Duodenal mucosa (tissue), 2 donors: ENCODE data around the gene TMEM117.

Experiments
- H3K27ac ChIP-seq: one replicate; pipeline ENCODE4 v1.7.0; 2013; ENCODE audit warnings: low read depth, low read length
- H3K27me3 ChIP-seq, 2 donors: one replicate each; pipeline ENCODE4 v1.7.0; 2013; ENCODE audit warnings: low read length in 2 of 2, control low read depth in 1 of 2; ENCODE audit not compliant: insufficient read depth in 2 of 2, control insufficient read depth in 1 of 2
- H3K36me3 ChIP-seq, 2 donors: one replicate each; pipeline ENCODE4 v1.7.0; 2013; ENCODE audit warnings: low read length in 2 of 2, control low read depth in 1 of 2; ENCODE audit not compliant: insufficient read depth in 2 of 2, control insufficient read depth in 1 of 2
- H3K4me1 ChIP-seq, 2 donors: one replicate each; pipeline ENCODE4 v1.7.0; 2013; ENCODE audit warnings: low read length in 2 of 2, control low read depth in 1 of 2; ENCODE audit not compliant: insufficient read depth in 2 of 2, control insufficient read depth in 1 of 2
- H3K4me3 ChIP-seq, 2 donors: one replicate each; pipeline ENCODE4 v1.7.0; 2013; ENCODE audit warnings: low read length in 2 of 2, low read depth in 1 of 2
- H3K9ac ChIP-seq, 2 donors: one replicate each; pipeline ENCODE4 v1.7.0; 2013; ENCODE audit warnings: low read length in 2 of 2, low read depth in 1 of 2
- H3K9me3 ChIP-seq, 2 donors: one replicate each; pipeline ENCODE4 v1.7.0; 2013; ENCODE audit warnings: low read length in 2 of 2, control low read depth in 1 of 2; ENCODE audit not compliant: control insufficient read depth in 1 of 2

The TMEM117 gene

DNA sequence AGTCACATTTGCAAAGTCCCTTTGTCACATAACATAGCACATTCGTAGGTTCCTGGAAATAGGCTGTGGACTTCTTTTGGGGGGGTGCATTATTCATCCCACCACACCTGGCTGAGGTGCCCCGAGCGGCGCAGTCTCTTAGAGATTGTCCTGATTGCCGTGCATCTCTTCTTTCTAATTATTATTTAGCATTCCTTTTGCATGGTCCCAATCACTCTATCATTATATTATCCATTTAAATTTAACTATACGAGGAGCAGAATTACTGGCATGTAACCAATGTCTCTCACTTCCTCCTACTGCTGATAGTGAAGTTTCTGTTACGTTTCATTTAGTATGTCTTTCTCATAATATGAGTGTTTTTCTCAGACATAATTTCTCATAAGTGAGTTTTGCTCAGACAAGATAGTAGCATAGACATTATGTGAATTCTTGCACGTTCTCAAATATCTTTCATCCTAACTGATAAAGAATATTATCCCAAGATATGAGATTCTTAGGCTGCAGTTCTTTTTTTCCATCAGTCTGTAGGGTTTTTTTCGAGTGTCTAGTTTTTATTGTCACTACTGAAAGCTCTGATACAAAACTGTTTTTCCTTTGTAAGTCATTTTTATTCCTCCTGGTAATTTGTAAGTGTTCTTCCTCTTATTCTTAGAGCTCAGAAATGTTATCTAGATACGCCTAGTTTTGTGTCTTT is 595.9 kb downstream of the TMEM117 start:
- no peaks in the 10 kb centered on the region for H3K27me3 ChIP-seq
- no peaks in the 10 kb centered on the region for H3K36me3 ChIP-seq
- H3K4me1 ChIP-seq: no peaks in the 10 kb centered on the region
- no peak overlapping the region for H3K4me3 ChIP-seq
- H3K9me3 ChIP-seq: no peaks in the 10 kb centered on the region
- H3K27ac ChIP-seq: no peak overlapping the region
- no peak overlapping the region for H3K9ac ChIP-seq

DNA sequence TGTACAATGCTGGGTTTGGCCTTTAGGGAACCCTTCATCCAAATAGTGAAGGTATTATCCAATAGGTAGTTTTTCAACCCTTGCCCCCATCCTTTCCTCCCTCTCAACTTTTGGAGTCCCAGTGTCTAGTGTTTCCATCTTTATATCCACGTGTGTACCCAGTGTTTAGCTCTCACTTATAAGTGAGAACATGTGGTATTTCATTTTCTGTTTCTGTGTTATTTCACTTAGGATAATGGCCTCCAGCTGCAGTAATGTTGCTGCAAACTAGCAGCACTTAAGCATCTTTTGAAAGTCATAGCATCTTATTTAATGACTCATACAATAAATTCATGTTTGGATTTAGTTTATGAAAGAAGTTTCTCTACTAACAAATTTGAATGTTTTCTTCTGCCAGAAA is 597.8 kb downstream of the TMEM117 start:
- Histone ChIP-seq H3K9me3 (no peaks in the 10 kb centered on the region), H3K4me3 (no peak overlapping the region), H3K4me1 (no peaks in the 10 kb centered on the region), H3K36me3 (no peaks in the 10 kb centered on the region), H3K9ac (no peak overlapping the region), H3K27me3 (no peaks in the 10 kb centered on the region), H3K27ac (no peak overlapping the region)

DNA sequence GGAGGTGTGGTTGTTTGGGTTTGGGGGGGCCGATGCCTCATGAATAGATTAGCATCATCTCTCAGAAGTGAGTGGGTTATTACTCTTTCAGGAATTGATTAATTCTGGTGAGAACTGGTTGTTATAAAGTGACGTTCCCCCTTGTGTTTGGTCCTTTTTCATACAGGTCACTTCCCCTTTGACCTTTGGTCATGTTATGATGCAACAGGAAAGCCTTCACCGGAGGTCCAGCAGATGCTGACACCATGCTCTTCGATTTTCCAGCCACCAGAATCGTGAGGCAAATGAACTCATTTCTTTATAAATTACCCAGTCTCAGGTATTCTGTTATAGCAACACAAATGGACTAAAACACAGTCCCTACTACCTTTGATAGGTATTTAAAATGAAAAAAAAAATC is 600.9 kb downstream of the TMEM117 start:
- H3K27ac ChIP-seq: no peak overlapping the region
- no peaks in the 10 kb centered on the region for H3K4me1 ChIP-seq
- H3K27me3 ChIP-seq: no peaks in the 10 kb centered on the region
- no peaks in the 10 kb centered on the region for H3K36me3 ChIP-seq
- H3K9ac ChIP-seq: no peak overlapping the region
- no peaks in the 10 kb centered on the region for H3K9me3 ChIP-seq
- H3K4me3 ChIP-seq: no peak overlapping the region
